Skeletal muscle tissue (tissue), 4 donors: ENCODE results near the gene PRSS27. TPM values are rescaled to one million over a fixed set of nuclear protein-coding genes. Genes with fewer than 3 reads are reported as not detected.
"Not testable (repeated sequence)": the region's sequence is repeated elsewhere in the genome, so short reads cannot be mapped to it uniquely, and the experiment has no call there.

ENCODE experiments used
- H3K27ac ChIP-seq: one replicate; pipeline ENCODE4 v1.7.0; 2013; ENCODE audit warnings: mild to moderate bottlenecking, low read depth, low read length, inconsistent platforms
- H3K27me3 ChIP-seq, 3 donors: one replicate each; pipeline ENCODE4 v1.7.0; 2013; ENCODE audit warnings: low read length in 3 of 3; ENCODE audit not compliant: control insufficient read depth in 3 of 3, insufficient read depth in 3 of 3
- H3K36me3 ChIP-seq, 3 donors: one replicate each; pipeline ENCODE4 v1.7.0; 2013; ENCODE audit warnings: low read length in 3 of 3; ENCODE audit not compliant: control insufficient read depth in 3 of 3, insufficient read depth in 3 of 3
- H3K4me1 ChIP-seq, 3 donors: one replicate each; pipeline ENCODE4 v1.7.0; 2013; ENCODE audit warnings: low read length in 3 of 3, mild to moderate bottlenecking in 3 of 3; ENCODE audit not compliant: control insufficient read depth in 3 of 3, insufficient read depth in 3 of 3
- H3K4me3 ChIP-seq, 3 donors: one replicate each; pipeline ENCODE4 v1.7.0; 2013; ENCODE audit warnings: low read length in 3 of 3
- H3K9ac ChIP-seq, 3 donors: one replicate each; pipeline ENCODE4 v1.7.0; 2013; ENCODE audit warnings: low read length in 3 of 3, mild to moderate bottlenecking in 3 of 3, moderate library complexity in 2 of 3, low read depth in 1 of 3
- H3K9me3 ChIP-seq, 3 donors: one replicate each; pipeline ENCODE4 v1.7.0; 2013; ENCODE audit warnings: low read length in 3 of 3; ENCODE audit not compliant: control insufficient read depth in 3 of 3
- total RNA-seq: library from RNA; depleted of rRNA; stranded (reverse); fragments of >200 nt; gene quantifications from one replicate; pipeline ENCODE4 v1.2.3, GENCODE V29; 2014
- donor health status: Osteomylitis.

Gene PRSS27
- total RNA-seq, 1 donor from 2014 or later, result not detected

DNA sequence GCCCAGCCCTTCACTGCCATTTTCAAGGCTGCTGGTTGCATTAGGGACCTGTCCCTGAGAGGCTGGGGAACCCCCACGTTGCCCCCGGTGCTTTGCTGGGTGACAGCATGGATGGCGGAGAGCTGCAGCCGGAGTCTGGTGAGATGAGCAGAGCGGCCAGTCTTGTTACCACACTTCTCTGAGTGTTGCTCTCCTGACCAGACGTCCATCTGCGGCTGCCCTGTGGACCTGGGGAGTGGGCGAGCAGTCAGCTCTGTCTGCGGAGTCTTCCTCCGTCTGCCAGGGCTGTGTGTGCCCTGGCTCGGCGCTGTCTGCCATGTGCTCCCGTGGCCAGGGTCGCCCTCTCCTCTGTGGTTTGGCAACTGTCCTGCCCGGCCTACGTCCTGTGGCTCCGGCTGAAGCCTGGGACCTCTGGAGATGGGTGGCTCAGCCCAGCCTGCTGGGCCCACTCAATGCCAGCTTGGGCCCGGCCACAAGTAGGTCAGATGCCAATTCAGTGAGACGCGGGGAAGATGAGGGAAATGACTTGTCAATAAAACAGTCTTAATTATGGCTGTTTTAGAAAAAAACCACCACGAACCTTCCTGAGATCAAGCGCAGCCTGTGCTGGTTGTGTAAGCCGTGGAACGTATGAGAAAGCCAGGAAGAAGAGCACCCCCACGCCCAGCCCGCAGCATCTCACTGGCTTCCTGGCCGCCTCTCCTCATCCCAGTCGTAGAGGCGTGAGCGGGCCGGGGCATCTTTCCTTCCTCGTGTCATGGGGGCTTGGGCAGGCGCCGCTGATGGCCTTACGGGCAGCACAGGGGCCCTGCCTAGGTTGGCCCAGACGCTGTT lies 29.8 kb downstream of the PRSS27 start:
- no peaks in the 10 kb centered on the region for H3K36me3 ChIP-seq
- peaks cover 41 to 47% (median 45%) of the 10 kb centered on the region in 3 donors for H3K4me1 ChIP-seq
- H3K27ac ChIP-seq, result no peak overlapping the region
- no peak overlapping the region for H3K4me3 ChIP-seq
- H3K9me3 ChIP-seq, result no peaks in the 10 kb centered on the region
- H3K9ac ChIP-seq, result peak overlapping the region; percentile 32 to 79 (median 51)
- H3K27me3 ChIP-seq, result no peaks in the 10 kb centered on the region

DNA sequence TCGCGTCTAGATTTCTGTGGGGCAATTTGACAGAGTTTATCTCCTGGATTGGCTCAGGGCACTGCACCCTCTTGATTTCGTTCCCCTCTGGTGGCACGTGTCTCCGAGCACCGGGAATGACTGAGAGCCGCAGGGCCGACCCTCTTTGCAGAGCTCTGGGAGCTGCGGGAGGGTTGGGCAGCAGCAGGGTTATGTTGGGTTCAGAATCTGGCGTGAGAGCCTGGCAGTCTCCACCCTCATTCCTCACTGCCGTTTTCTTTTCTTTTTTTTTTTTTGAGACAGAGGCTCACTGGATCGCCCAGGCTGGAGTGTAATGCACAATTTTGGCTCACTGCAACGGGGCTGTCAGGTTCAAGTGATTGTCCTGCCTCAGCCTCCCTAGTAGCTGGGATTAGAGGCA lies 30.6 kb downstream of the PRSS27 start:
- not testable (repeated sequence) for H3K27me3 ChIP-seq, H3K4me3 ChIP-seq, H3K27ac ChIP-seq, H3K9me3 ChIP-seq, H3K9ac ChIP-seq, H3K36me3 ChIP-seq
- peaks cover 41 to 49% (median 45%) of the 10 kb centered on the region in 3 donors for H3K4me1 ChIP-seq

DNA sequence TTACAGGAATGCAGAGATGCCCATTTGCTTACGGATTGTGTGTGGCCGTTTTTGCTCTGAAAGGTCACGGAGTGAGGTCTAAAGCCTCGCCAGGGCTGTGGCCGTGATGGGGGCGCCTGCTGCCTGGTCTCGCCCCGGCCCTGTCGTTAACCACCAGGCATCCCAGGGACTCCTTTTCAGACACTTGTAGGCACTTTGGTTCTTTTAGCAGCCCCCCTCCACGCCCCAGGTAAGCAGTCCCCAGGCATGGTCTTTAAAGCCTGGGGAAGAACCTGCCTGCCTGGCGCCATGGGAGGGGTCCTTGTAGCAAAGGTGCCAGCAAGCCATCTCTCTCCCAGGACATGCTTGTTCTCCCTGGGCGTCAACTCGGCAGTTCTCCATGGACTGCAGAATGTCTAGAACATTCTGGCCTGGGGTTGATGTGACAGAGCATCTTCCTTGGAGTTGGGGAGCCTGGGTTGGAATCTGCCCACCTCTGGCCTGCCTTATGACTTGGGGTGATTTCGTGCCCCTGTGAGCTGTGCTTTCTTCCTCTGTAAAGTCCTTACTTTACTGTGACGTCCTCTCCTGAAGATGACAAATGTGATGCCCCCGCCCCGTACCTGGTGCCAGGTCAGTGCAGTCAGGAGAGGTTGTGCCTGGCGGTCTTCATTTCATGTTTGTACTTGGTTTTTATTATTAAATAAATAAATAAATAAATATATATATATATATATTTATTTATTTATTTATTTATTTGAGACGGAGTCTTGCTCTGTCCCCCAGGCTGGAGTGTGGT lies 32.3 kb downstream of the PRSS27 start:
- no peak overlapping the region for H3K4me3 ChIP-seq
- no peak overlapping the region for H3K27ac ChIP-seq
- no peaks in the 10 kb centered on the region for H3K27me3 ChIP-seq
- H3K9ac ChIP-seq, result no peak overlapping the region
- H3K36me3 ChIP-seq, result no peaks in the 10 kb centered on the region
- H3K4me1 ChIP-seq, result peaks cover 37 to 52% (median 38%) of the 10 kb centered on the region in 3 donors
- no peaks in the 10 kb centered on the region for H3K9me3 ChIP-seq

DNA sequence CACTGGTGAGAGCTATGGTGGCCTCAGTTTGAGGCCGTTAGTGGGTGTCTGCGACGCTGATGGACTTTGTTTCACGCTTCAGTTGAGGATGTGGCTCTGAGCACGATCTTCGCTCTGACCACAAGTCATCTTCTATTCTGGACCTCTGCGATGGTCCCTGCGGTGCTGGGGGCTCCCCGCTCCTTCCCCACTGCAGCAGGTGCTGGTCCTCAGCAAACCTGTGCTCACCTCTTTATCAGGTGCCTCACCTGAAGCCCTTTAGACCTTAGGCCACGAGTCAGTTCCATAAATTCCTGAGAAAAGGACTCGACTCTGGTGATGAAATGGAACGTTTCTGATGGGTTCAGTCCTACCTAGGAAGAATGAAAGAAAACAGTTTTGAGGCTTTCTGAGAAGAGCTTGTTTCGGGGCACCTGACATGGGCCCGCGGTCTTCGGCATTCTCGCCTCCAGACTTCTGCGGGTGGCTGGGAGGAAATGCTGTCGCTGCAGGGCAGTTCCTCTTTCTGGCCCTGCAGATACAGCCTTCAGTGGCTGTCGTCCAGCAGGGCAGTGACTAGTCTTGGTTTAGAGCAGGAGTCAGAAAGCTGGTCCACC lies 33.0 kb downstream of the PRSS27 start:
- no peak overlapping the region for H3K9ac ChIP-seq
- H3K4me1 ChIP-seq, result peaks cover 30 to 48% (median 32%) of the 10 kb centered on the region in 3 donors
- H3K36me3 ChIP-seq, result no peaks in the 10 kb centered on the region
- peak overlapping the region; percentile 11 for H3K27ac ChIP-seq
- no peaks in the 10 kb centered on the region for H3K27me3 ChIP-seq
- H3K4me3 ChIP-seq, result no peak overlapping the region
- H3K9me3 ChIP-seq, result no peaks in the 10 kb centered on the region

DNA sequence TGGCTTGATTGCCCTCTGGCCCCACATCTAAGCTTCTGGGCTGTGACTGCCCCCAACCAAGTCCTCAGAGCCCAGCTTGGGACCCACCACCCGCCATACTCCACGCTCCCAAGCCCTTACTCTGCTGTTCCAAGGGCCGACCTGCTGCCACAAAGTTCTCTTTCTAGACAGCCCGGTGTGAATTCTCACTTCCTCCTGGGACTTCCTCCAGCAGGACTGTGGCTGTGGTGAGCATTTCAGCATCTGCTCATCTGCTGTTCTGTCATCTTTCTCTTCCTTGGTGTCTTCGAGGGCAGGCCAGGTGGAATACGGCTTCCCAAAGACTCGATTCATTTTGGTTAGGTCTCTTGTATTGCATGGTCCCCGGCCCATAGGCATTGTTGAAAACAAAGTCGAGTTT lies 33.9 kb downstream of the PRSS27 start:
- H3K27ac ChIP-seq, result not testable (repeated sequence)

DNA sequence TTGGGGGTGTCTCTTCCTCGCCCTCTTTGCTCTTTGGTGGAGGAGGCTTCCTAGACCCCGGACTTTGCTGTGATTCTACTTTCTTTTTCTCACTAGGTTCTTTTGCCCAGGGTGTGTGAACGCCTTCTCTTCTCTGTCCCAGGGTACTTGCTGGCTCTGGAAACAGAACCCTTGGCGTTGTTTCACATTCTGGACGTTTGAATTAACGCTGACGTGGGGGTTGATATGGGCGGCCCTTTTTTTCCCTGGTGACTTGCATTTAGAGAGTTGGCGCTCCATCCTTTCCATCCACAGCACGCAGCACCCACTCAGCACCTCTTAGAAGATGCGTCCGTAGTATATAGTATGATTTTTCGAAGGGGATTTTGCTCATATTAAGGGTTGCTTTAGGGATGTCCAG lies 37.0 kb downstream of the PRSS27 start:
- H3K9me3 ChIP-seq, H3K27me3 ChIP-seq, H3K36me3 ChIP-seq: not testable (repeated sequence)
- H3K9ac ChIP-seq, result peak overlapping the region; percentile 93 to 98 (median 94)
- H3K27ac ChIP-seq, result peak overlapping the region; percentile 77
- peak overlapping the region; percentile 96 to 99 (median 98) for H3K4me3 ChIP-seq
- H3K4me1 ChIP-seq, result peaks cover 14 to 31% (median 20%) of the 10 kb centered on the region in 3 donors

More for the DNA sequence above, 33.9 kb downstream of the PRSS27 start:
- not testable (repeated sequence) for H3K9ac ChIP-seq, H3K9me3 ChIP-seq, H3K27me3 ChIP-seq, H3K36me3 ChIP-seq, H3K4me3 ChIP-seq
- H3K4me1 ChIP-seq, result peaks cover 25 to 43% (median 26%) of the 10 kb centered on the region in 3 donors

DNA sequence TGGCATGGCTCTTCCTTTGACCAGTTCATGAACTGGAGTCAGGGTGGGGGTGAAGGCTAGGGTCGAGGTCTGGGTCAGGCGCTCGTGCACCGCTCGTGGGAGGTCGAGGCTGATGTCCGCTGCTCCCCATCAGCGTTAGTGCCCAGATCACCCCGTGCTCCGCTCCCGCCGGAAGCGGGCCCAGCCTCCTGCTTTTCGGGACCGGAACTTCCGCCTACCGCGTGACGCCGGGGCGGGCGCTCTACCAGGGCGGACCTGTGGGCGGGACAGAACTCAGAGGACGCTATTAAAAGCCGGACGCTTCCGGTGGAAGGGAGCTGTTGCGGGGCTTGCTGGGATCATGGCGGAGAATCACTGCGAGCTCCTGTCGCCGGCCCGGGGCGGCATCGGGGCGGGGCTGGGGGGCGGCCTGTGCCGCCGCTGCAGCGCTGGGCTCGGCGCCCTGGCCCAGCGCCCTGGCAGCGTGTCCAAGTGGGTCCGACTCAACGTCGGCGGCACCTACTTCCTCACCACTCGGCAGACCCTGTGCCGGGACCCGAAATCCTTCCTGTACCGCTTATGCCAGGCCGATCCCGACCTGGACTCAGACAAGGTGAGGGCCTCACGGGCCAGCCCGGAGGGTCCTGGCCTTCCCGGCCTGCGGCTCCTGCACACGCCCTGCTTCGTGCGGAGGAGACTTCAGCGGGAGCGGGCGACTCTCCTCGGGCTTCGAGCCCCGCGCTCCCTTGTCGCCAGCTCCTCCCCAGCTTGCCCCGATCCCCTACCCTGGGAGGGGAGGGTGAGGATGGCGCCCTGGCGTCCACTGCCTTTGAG lies 37.6 kb downstream of the PRSS27 start, which contains the start of gene KCTD5:
Gene KCTD5 (plus strand): TSS at position 315 of the 813 bp plus-strand sequence. CDS start 26 bp downstream, at position 341.
- Histone ChIP-seq H3K27me3 (no peaks in the 10 kb centered on the region), H3K4me3 (peak within 1 kb of the TSS; percentile 96 to 99 (median 98)), H3K36me3 (no peaks in the 10 kb centered on the region), H3K27ac (peak within 1 kb of the TSS; percentile 77), H3K9me3 (no peaks in the 10 kb centered on the region), H3K9ac (peak within 1 kb of the TSS; percentile 95 to 98 (median 96)), H3K4me1 (peaks cover 13 to 28% (median 20%) of the 10 kb centered on the region in 3 donors)

DNA sequence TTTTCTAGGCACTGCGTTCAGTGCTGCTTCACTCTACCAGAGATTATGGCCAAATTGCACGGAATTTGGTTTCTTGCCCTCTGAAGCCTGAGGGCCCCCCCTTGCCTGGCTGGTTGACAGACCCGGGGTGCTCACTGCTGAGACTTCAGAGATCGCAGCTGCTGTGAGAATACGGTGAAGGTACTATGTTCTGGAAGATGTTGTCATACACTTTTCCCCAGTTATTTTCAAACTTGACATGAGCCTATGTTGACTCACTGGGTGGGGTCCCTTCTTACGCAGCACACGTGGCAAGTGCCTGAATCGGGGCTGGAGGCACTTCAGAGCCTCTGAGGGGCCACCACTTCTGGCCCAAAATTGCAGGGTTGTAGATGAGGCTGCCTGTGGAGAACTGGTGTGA lies 39.7 kb downstream of the PRSS27 start:
- not testable (repeated sequence) for H3K27ac ChIP-seq, H3K27me3 ChIP-seq, H3K9ac ChIP-seq, H3K9me3 ChIP-seq, H3K36me3 ChIP-seq, H3K4me3 ChIP-seq
- peaks cover 13 to 31% (median 18%) of the 10 kb centered on the region in 3 donors for H3K4me1 ChIP-seq

DNA sequence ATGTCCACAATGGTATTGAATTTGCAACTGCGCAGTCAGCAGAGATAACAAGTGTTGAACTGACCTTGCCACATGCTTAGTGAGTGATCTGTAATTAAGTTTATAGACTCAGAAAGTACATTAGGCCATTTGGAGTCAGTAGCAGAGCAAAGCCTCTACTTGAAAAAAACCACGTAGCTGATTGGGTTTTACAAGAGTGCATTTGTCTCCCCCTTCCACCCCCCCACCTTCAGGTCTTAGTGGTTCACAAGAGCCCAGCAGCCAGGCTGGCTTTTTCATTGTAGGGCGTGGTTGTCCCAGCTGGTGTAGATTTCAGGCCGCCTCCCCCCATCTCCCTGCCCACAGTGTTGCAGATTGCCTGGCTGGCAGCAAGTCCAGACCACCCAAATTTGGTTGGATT lies 40.1 kb downstream of the PRSS27 start:
- not testable (repeated sequence) for H3K9me3 ChIP-seq, H3K36me3 ChIP-seq, H3K27me3 ChIP-seq, H3K4me3 ChIP-seq, H3K27ac ChIP-seq, H3K9ac ChIP-seq
- H3K4me1 ChIP-seq, result peaks cover 13 to 31% (median 18%) of the 10 kb centered on the region in 3 donors
